D721Med (cell line): ENCODE results near the gene ATP2B2.

Experiments
- DNase-seq: peaks from one replicate; pipeline ENCODE4 v3.0.0; 2011; ENCODE audit warnings: low spot score; ENCODE audit not compliant: insufficient read length
- FAIRE-seq: peaks from 2 replicates; lab custom pipeline; 2011; peaks lifted over from hg19 to GRCh38; lab: Jason Lieb, UNC
- CTCF ChIP-seq: IDR thresholded peaks from 2 replicates; pipeline ENCODE4 v1.5.1; 2012; ENCODE audit warnings: mild to moderate bottlenecking, control low read depth; ENCODE audit not compliant: insufficient read depth; ENCODE audit errors: missing control alignments

The ATP2B2 gene

GRCh38 chr3:10396931-10397330 lies 108.5 kb downstream of the ATP2B2 start:
- no peak for FAIRE-seq
- no peak for DNase-seq
- no peak for TF ChIP-seq CTCF

GRCh38 chr3:10396083-10396482 lies 109.3 kb downstream of the ATP2B2 start:
- no peak for TF ChIP-seq CTCF
- DNase-seq (no peak), FAIRE-seq (no peak)

GRCh38 chr3:10395671-10396070 lies 109.7 kb downstream of the ATP2B2 start:
- DNase-seq (no peak), FAIRE-seq (no peak)
- no peak for TF ChIP-seq CTCF

GRCh38 chr3:10395196-10395595 lies 110.2 kb downstream of the ATP2B2 start:
- DNase-seq (no peak), FAIRE-seq (no peak)
- no peak for TF ChIP-seq CTCF

- no peak for TF ChIP-seq CTCF
- no peak for DNase-seq
- FAIRE-seq = no peak
Measured at GRCh38 chr3:10394491-10395025, 110.8 kb downstream of the ATP2B2 start.

- FAIRE-seq (no peak), DNase-seq (no peak)
- TF ChIP-seq CTCF = no peak
Measured at GRCh38 chr3:10393514-10393913, 111.9 kb downstream of the ATP2B2 start.

GRCh38 chr3:10392906-10393461 lies 112.4 kb downstream of the ATP2B2 start:
- DNase-seq (no peak), FAIRE-seq (no peak)
- no peak for TF ChIP-seq CTCF
